Raji (cell line): Measurements from ENCODE around the gene CKS1B.
A peak's percentile ranks its signal among the peaks of the same experiment; 100 is the strongest.

Source experiments
- POLR2A ChIP-seq: IDR thresholded peaks from 2 replicates; pipeline ENCODE4 v1.6.1; 2011; ENCODE audit warnings: low read depth, low read length, control low read depth; ENCODE audit not compliant: insufficient read depth

CKS1B gene

DNA sequence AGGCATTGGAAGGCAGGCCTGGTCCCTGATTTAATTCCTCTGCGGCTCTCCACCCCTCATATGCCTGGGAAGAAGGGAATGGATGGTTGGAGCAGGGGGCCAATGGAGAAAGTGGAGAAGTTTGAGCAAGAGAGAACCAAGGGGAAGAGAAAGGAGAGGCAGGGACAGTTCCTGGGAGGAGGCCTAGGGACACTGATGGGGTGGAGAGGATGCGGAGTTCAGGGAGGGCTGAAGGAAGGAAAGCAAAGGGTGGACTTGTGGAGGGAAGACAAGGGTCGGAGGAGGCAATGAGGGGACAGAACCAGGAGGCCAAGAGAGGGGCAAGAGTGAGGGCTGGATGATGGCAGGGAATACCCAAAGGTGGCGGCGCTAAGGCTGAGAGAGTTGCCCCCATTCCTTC lies 35.3 kb downstream of the CKS1B start:
- TF ChIP-seq POLR2A, result no peak

- no peak for TF ChIP-seq POLR2A
Measured at GRCh38 chr1:155010211-155010918, 35.9 kb downstream of the CKS1B start.

- no peak for TF ChIP-seq POLR2A
Measured at GRCh38 chr1:155011004-155011416, 36.5 kb downstream of the CKS1B start.

DNA sequence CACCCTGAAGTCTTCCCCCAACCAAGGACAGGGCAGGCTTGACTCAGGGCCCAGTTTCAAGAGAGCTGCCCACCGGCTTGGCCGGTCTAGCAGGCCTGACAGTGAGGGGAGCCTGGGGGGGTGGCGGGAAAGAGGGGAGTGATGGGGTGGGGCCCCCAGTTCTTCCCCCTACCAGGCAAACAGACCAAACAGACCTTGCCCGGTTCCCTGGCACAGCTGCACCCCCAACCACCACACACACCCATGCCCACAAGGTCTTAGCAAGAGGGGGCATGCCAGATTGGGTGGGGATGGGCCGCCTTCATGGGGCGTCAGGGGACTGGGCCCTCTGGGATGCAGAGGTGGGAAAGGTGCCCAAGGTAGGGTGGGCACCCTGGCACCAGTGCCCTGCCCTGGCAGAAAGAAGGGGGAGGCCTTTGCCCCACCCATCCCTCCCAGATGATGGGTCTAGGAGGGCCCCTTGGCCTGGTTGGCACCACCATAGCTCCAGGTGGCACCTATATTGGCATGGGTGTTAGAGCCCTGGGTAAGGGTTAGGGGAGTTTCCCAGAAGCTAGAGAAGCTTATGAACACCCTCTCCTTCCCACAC lies 37.0 kb downstream of the CKS1B start:
- no peak for TF ChIP-seq POLR2A

DNA sequence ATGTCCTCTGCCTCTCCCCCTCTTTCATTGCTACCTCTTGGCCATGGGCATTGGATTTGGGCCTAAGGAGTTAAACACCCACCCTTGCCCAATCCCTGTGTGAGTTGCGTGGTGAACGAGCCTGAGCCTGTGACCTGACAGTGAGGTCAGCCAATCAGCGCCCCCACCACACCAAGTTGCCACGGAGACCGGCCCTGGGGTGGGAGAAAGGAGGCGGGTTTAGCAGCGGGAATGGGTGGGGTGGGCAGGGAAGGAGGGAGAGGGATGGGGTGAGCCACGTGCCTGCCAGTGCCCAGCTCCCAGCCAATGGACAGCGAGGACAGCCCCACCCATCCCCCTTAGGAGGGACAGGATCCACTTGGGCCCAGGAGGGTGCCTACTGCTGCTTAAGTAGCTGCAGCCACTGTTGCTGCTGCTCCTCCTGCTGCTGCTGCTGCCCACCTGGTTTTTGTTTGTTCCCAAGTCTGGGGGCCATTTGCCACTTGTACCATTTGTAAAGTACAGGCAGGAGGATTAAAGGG lies 37.6 kb downstream of the CKS1B start:
- no peak for TF ChIP-seq POLR2A

DNA sequence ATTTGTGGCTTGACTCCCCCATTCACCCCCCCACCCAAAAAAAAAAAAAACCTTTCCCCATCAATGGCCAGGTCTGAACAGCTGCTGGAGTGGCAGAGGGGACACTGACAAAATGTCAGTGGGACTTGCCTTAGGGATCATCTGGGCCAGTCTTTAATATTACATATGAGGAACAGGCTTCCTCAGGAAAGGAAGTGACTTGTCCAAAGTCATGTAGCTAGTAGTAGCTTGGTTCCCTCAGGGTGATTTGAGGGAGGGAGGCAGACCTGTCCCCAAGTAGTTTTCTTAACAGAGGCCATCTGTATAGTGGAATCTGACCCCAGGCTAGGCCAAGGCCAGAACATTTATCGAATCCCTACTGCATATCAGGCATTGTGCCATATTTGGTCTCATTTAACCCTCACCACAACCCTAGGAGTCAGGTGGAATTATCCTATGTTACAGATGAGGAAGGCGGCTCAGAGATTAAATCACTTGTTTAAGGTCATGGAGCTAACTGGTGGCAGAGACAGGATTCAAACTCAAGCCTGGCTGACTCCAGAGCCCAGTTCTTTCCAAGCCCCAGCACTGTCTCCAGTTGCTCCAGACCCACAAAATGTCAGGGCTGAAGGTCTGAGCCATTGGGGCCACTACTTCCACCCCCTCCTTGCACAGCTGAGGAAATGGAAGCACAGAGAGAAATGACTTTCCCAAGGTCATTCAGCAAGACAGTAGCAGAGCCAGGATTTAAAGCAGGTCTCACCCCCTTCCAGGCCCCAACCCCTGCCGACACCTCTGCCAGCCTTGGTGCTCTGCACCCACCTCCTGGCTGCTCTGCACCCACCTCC lies 38.5 kb downstream of the CKS1B start:
- no peak for TF ChIP-seq POLR2A

GRCh38 chr1:155013632-155014031 lies 39.2 kb downstream of the CKS1B start:
- TF ChIP-seq POLR2A, result no peak

GRCh38 chr1:155014709-155015508 lies 40.4 kb downstream of the CKS1B start:
- TF ChIP-seq POLR2A, result no peak

GRCh38 chr1:155015527-155016230 lies 41.2 kb downstream of the CKS1B start:
- no peak for TF ChIP-seq POLR2A

- no peak for TF ChIP-seq POLR2A
Measured at GRCh38 chr1:155016231-155016831, 41.9 kb downstream of the CKS1B start.

DNA sequence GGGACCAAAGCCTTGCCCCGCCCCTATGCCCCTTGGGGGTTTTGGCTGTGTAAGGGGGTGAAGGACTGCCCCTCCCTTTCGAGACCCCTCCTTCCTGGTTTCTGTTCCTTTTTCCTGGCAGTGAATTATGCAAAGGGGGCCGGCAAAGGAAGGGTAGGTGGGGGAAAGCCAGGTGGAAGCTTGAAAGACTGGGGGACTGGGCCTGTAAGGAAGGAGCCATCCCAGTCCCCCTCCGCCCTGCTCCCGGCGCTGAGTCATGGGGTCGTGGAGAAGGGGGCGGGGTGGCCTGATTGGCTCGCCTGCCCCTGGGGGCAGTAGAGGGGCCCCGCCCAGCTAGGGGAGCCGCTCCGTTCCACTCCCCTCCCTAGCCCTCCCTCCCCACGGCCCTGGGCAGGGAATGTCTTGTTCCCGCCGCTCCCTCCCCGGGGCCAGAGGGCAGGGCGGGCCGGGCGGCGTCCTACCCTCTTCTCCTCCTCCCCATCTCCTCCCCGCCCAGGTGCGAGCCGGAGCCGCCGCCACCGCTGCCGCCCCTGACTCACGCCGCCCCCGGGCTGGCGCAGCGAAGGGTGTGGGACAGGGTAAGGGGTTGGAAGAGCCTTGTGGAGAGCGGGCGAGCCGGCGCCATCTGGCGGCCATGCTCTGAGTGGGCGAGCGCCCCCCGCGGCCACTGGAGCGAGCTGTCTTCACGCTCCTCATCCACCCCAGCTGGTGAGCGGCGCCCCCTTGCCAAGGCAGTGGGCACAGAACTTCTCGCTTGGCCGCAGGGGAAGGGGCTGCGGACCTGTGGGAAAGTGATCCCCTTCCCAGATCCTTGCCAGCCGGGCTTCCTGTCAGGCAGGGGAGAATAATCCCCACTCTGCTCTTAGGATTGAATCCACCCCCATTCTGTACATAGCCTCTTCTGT lies 42.8 kb downstream of the CKS1B start:
- TF ChIP-seq POLR2A, result 0 out of 2 replicates have a peak, but pooled peaks have one; percentile 36

- TF ChIP-seq POLR2A, result no peak
Measured at GRCh38 chr1:155017946-155018316, 43.5 kb downstream of the CKS1B start.

GRCh38 chr1:155018617-155019348 lies 44.3 kb downstream of the CKS1B start:
- TF ChIP-seq POLR2A, result no peak
